GM18508 (cell line): ENCODE measurements around the gene MRPS6.
A peak's percentile ranks its signal among the peaks of the same experiment; 100 is the strongest.

ENCODE experiments used
- ATAC-seq: cut with Tn5 transposase; IDR thresholded peaks from one replicate; pipeline ENCODE4 v1.9.1; 2021; ENCODE audit warnings: moderate number of reproducible peaks; ENCODE audit not compliant: insufficient read depth, unreplicated experiment

Gene MRPS6

GRCh38 chr21:34073032-34073748 lies at the start of gene MRPS6, which contains the start of gene SLC5A3:
Gene MRPS6, plus strand, starts transcription at chr21:34073578. Its CDS starts 123 bp downstream, at chr21:34073701.
Gene SLC5A3, plus strand, starts transcription at chr21:34073578. Its CDS starts 21,621 bp downstream, at chr21:34095199.
- no peak for ATAC-seq

- ATAC-seq = no peak
Observed at GRCh38 chr21:34023691-34024373, 49.5 kb upstream of the MRPS6 start.

GRCh38 chr21:34024374-34024693 lies 49.0 kb upstream of the MRPS6 start:
- no peak for ATAC-seq

GRCh38 chr21:34027721-34028461 lies 45.5 kb upstream of the MRPS6 start:
- no peak for ATAC-seq

- peak; percentile 73 for ATAC-seq
Observed at GRCh38 chr21:34029743-34030528, 43.4 kb upstream of the MRPS6 start.

GRCh38 chr21:34031835-34032370 lies 41.5 kb upstream of the MRPS6 start:
- no peak for ATAC-seq

GRCh38 chr21:34034369-34035014 lies 38.9 kb upstream of the MRPS6 start:
- ATAC-seq = no peak

GRCh38 chr21:34035619-34036354 lies 37.6 kb upstream of the MRPS6 start:
- ATAC-seq = no peak

- no peak for ATAC-seq
Observed at GRCh38 chr21:34037009-34037795, 36.2 kb upstream of the MRPS6 start.

- ATAC-seq = no peak
Observed at GRCh38 chr21:34039678-34040382, 33.5 kb upstream of the MRPS6 start.

GRCh38 chr21:34042735-34043134 lies 30.6 kb upstream of the MRPS6 start:
- ATAC-seq = no peak

GRCh38 chr21:34043333-34043732 lies 30.0 kb upstream of the MRPS6 start:
- ATAC-seq = no peak

- ATAC-seq = no peak
Observed at GRCh38 chr21:34046917-34047316, 26.5 kb upstream of the MRPS6 start.

- no peak for ATAC-seq
Observed at GRCh38 chr21:34047835-34048234, 25.5 kb upstream of the MRPS6 start.

GRCh38 chr21:34052171-34052570 lies 21.2 kb upstream of the MRPS6 start:
- ATAC-seq = no peak

GRCh38 chr21:34054259-34054658 lies 19.1 kb upstream of the MRPS6 start:
- ATAC-seq = no peak

- no peak for ATAC-seq
Observed at GRCh38 chr21:34055615-34056014, 17.8 kb upstream of the MRPS6 start.

- ATAC-seq = no peak
Observed at GRCh38 chr21:34061983-34062382, 11.4 kb upstream of the MRPS6 start.
